Measurements from ENCODE around the gene CTDSP2. TPM values are rescaled to one million over a fixed set of nuclear protein-coding genes. Genes with fewer than 3 reads are reported as not detected.

Gene CTDSP2
- total and polyA plus RNA-seq, 12 donors, result 31.2 to 138 (median 82.7) TPM

GRCh38 chr12:57803319-57803893 lies 43.1 kb downstream of the CTDSP2 start:
- peak; percentile 70 to 87 (median 80) for ATAC-seq
- 44 to 45% methylated on average over 9 of the region's 9 CpGs for WGBS, 2 donors
- TF ChIP-seq CTCF (IDR thresholded peaks at IDR 0.05), result peak; percentile 65 to 86 (median 79)
- intact Hi-C loops (cut with DNase I), result loop anchor here in 9 of 10 donors (1.0 to 10.0 kb wide), 5 partner anchors 101 to 104 kb away; no protein-coding TSS in a partner anchor
- H3K27ac ChIP-seq, result peak overlapping the region in 5 of 10 donors; percentile 10 to 34 (median 17)
- no peaks in the 10 kb centered on the region for H3K27me3 ChIP-seq
- no peaks in the 10 kb centered on the region for H3K9me3 ChIP-seq
- no peak overlapping the region for H3K4me3 ChIP-seq
- peaks cover 0 to 8% (median 5%) of the 10 kb centered on the region in 9 donors for H3K4me1 ChIP-seq
- H3K36me3 ChIP-seq, result peaks cover 0 to 100% (median 60%) of the 10 kb centered on the region in 9 donors
- peak; percentile 48 to 55 for DNase-seq

GRCh38 chr12:57802607-57803006 lies 43.9 kb downstream of the CTDSP2 start:
- H3K4me3 ChIP-seq, result no peak overlapping the region
- DNase-seq (no peak), ATAC-seq (no peak)
- no peak overlapping the region for H3K27ac ChIP-seq
- no peaks in the 10 kb centered on the region for H3K9me3 ChIP-seq
- 95 to 97% methylated on average over 1 of the region's 1 CpG for WGBS, 2 donors
- peaks cover 0 to 16% (median 5%) of the 10 kb centered on the region in 9 donors for H3K4me1 ChIP-seq
- H3K36me3 ChIP-seq, result peaks cover 0 to 100% (median 63%) of the 10 kb centered on the region in 9 donors
- intact Hi-C loops (cut with DNase I), result loop anchor here in 9 of 10 donors (1.0 to 10.0 kb wide), 5 partner anchors 102 to 105 kb away; no protein-coding TSS in a partner anchor
- no peaks in the 10 kb centered on the region for H3K27me3 ChIP-seq
- no peak for TF ChIP-seq CTCF (IDR thresholded peaks at IDR 0.05)

- peaks cover 0 to 100% (median 67%) of the 10 kb centered on the region in 9 donors for H3K36me3 ChIP-seq
Measured at GRCh38 chr12:57800965-57801364, 45.6 kb downstream of the CTDSP2 start.

GRCh38 chr12:57797933-57798332 lies 48.6 kb downstream of the CTDSP2 start:
- TF ChIP-seq CTCF (IDR thresholded peaks at IDR 0.05), result no peak
- H3K27me3 ChIP-seq, result no peaks in the 10 kb centered on the region
- WGBS, 2 donors, result 95 to 96% methylated on average over 1 of the region's 1 CpG
- H3K9me3 ChIP-seq, result no peaks in the 10 kb centered on the region
- no peak for ATAC-seq
- peaks cover 0 to 100% (median 76%) of the 10 kb centered on the region in 9 donors for H3K36me3 ChIP-seq
- DNase-seq, result no peak
- intact Hi-C loops (cut with DNase I), result no loop called here
- H3K27ac ChIP-seq, result peak overlapping the region in 2 of 10 donors; percentile 10 to 29
- H3K4me1 ChIP-seq, result peaks cover 0 to 26% (median 0%) of the 10 kb centered on the region in 9 donors
- no peak overlapping the region for H3K4me3 ChIP-seq

More at GRCh38 chr12:57800965-57801364, 45.6 kb downstream of the CTDSP2 start:
- Histone ChIP-seq H3K27me3 (no peaks in the 10 kb centered on the region), H3K4me1 (peaks cover 0 to 18% (median 5%) of the 10 kb centered on the region in 9 donors), H3K4me3 (no peak overlapping the region), H3K27ac (no peak overlapping the region), H3K9me3 (no peaks in the 10 kb centered on the region)
- no peak for TF ChIP-seq CTCF (IDR thresholded peaks at IDR 0.05)
- DNase-seq (no peak), ATAC-seq (no peak)
- WGBS, 2 donors, result 95 to 96% methylated on average over 3 of the region's 3 CpGs
- intact Hi-C loops (cut with DNase I), result loop anchor here in 4 of 10 donors (5.0 to 10.0 kb wide), 2 partner anchors 104 to 106 kb away; no protein-coding TSS in a partner anchor

Measured in heart right ventricle (tissue), 16 donors.